SKM-1 treated with dmso at 0.1 percent for 144 hours (cell line): ENCODE measurements around the gene FOXJ3.

ENCODE experiments used
- DNase-seq: peaks from one replicate; lab custom pipeline; 2025; ENCODE audit not compliant: unreplicated experiment; lab: John Stamatoyannopoulos, UW

The FOXJ3 gene

GRCh38 chr1:42170779-42171621 lies 164.0 kb downstream of the FOXJ3 start:
- no peak for DNase-seq

- DNase-seq, result no peak
Measured at GRCh38 chr1:42168763-42169162, 166.3 kb downstream of the FOXJ3 start.

GRCh38 chr1:42168391-42168670 lies 166.7 kb downstream of the FOXJ3 start:
- no peak for DNase-seq

- DNase-seq, result no peak
Measured at GRCh38 chr1:42167611-42168390, 167.2 kb downstream of the FOXJ3 start.

GRCh38 chr1:42165511-42166210 lies 169.4 kb downstream of the FOXJ3 start:
- no peak for DNase-seq

GRCh38 chr1:42164551-42165420 lies 170.2 kb downstream of the FOXJ3 start, which contains the start of gene GUCA2A:
TSS of gene GUCA2A (minus strand) at chr1:42164745. CDS start at chr1:42164712, 33 bp downstream.
- no peak for DNase-seq

GRCh38 chr1:42163536-42164503 lies 171.2 kb downstream of the FOXJ3 start:
- no peak for DNase-seq

GRCh38 chr1:42163114-42163513 lies 171.9 kb downstream of the FOXJ3 start:
- no peak for DNase-seq

- DNase-seq, result peak; percentile 45
Measured at GRCh38 chr1:42162181-42162580, 172.9 kb downstream of the FOXJ3 start.

GRCh38 chr1:42158189-42158588 lies 176.8 kb downstream of the FOXJ3 start:
- no peak for DNase-seq

GRCh38 chr1:42157667-42158066 lies 177.4 kb downstream of the FOXJ3 start:
- no peak for DNase-seq

GRCh38 chr1:42155362-42155761 lies 179.7 kb downstream of the FOXJ3 start:
- DNase-seq, result no peak

GRCh38 chr1:42154685-42155084 lies 180.3 kb downstream of the FOXJ3 start:
- DNase-seq, result no peak

- no peak for DNase-seq
Measured at GRCh38 chr1:42153624-42154023, 181.4 kb downstream of the FOXJ3 start.

GRCh38 chr1:42152907-42153600 lies 182.0 kb downstream of the FOXJ3 start, which contains the start of gene GUCA2B:
TSS of gene GUCA2B (plus strand) at chr1:42153410. CDS start at chr1:42153451, 41 bp downstream.
- no peak for DNase-seq

GRCh38 chr1:42152119-42152518 lies 182.9 kb downstream of the FOXJ3 start:
- no peak for DNase-seq

- DNase-seq, result no peak
Measured at GRCh38 chr1:42150651-42151050, 184.4 kb downstream of the FOXJ3 start.

GRCh38 chr1:42148166-42148565 lies 186.9 kb downstream of the FOXJ3 start:
- DNase-seq, result no peak
